ENCODE results near the gene PLCXD1.

- no peak for TF ChIP-seq CTCF (IDR thresholded peaks at IDR 0.05; ENCODE audit: insufficient read depth, low read depth, low read length)
- no peak for TF ChIP-seq EZH2 (IDR thresholded peaks at IDR 0.05; ENCODE audit: insufficient read depth, low read length)
These were observed 15.7 kb upstream of the PLCXD1 start for GRCh38 chrX:265502-265901.
